GM18511 (cell line): Measurements from ENCODE around the gene RRAD.

Experiments
- ATAC-seq: cut with Tn5 transposase; IDR thresholded peaks from one replicate; pipeline ENCODE4 v1.9.1; 2021; ENCODE audit warnings: mild to moderate bottlenecking, moderate library complexity; ENCODE audit not compliant: unreplicated experiment

Gene RRAD

GRCh38 chr16:66919569-66920298 is 5.6 kb downstream of the RRAD start:
- ATAC-seq: no peak

DNA sequence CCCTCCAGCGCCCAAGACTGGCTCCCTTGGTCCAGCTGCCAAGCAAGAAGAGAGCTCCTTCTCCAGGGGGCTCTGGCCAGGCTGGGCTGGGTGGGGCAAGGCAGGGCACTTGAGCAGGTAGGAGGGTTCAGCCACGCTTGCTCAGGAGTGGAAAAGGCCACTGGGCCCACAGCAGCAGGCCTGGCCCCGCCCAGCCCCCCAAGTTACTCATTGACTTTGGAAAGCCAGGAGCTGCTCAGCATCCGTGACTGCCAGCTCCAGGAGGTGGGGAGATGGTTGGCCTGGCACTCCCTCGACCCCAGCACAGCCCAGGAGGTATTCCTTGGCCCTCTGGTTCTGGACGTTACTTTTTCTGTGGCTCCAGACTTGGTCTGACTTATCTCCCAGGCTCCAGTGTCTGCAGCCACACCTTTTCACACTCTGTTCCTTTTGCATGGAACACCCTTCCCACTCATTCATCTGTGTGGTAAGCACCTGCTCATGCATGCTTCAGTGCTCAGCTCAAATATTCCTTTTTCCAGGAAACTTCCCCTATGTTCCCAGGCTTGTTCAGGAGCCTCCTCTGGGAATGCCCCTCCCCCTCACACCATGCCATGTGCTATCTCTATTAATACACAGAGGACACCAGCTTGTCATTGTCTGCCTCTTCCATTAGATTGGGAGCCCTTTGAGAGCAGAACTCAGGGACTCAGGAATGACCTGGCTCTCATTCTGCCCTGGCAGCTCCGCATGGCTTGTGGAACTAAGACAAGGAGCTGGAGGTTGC is 6.3 kb downstream of the RRAD start, which contains the start of gene CDH16:
CDH16 (minus strand) TSS at position 83 of the 766 bp plus-strand sequence. CDS start 820 bp downstream, outside the sequence.
- ATAC-seq: no peak

GRCh38 chr16:66918355-66918754 is 7.0 kb downstream of the RRAD start:
- no peak for ATAC-seq

GRCh38 chr16:66917741-66918140 is 7.6 kb downstream of the RRAD start:
- ATAC-seq: no peak

- no peak for ATAC-seq
These were observed 8.8 kb downstream of the RRAD start for GRCh38 chr16:66916518-66916917.

- no peak for ATAC-seq
These were observed 10.3 kb downstream of the RRAD start for GRCh38 chr16:66915041-66915440.

GRCh38 chr16:66914541-66914940 is 10.8 kb downstream of the RRAD start:
- ATAC-seq: no peak

DNA sequence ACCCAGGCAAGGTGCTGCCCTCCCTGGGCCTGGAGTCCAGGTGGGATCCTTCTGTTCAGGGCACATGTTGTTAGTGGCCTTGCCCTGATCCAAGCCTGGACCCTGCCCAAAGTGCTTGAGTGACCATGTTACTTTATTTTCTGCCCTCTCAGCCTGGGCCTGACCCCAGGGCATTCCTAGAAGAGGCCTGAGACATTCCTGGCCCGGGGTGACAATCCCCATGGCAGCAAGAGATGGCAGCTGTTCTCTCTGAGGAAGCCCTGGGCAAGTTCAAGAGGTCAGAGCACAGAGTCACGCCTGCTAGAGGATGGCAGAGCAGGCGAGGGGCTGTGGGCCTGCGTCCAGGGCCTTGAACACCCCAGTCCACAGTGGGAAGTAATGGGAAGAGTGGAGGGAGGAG is 11.6 kb downstream of the RRAD start:
- ATAC-seq: no peak

DNA sequence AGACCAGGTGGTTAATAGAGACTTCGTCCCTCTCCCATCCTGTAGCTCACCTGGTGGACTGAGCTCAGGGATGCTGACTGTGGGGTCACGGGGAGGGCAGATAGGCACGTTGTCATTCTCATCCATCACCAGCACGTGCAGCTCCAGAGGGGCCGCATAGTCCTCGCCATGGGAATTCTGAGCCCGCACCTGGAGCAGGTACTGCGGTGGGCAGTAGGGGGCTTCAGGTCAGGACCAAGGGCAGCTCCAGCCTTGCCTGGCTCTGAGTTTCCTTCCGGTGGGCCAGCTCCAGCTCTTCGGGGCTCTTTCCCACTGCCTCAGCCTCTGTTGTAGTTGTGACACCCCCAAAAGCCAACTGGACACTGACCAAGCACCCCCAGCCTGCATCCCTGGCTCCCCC is 12.3 kb downstream of the RRAD start:
- ATAC-seq: no peak

- no peak for ATAC-seq
These were observed 13.5 kb downstream of the RRAD start for GRCh38 chr16:66911801-66912200.

GRCh38 chr16:66911112-66911511 is 14.2 kb downstream of the RRAD start:
- ATAC-seq: no peak

GRCh38 chr16:66910175-66910940 is 15.0 kb downstream of the RRAD start:
- no peak for ATAC-seq

DNA sequence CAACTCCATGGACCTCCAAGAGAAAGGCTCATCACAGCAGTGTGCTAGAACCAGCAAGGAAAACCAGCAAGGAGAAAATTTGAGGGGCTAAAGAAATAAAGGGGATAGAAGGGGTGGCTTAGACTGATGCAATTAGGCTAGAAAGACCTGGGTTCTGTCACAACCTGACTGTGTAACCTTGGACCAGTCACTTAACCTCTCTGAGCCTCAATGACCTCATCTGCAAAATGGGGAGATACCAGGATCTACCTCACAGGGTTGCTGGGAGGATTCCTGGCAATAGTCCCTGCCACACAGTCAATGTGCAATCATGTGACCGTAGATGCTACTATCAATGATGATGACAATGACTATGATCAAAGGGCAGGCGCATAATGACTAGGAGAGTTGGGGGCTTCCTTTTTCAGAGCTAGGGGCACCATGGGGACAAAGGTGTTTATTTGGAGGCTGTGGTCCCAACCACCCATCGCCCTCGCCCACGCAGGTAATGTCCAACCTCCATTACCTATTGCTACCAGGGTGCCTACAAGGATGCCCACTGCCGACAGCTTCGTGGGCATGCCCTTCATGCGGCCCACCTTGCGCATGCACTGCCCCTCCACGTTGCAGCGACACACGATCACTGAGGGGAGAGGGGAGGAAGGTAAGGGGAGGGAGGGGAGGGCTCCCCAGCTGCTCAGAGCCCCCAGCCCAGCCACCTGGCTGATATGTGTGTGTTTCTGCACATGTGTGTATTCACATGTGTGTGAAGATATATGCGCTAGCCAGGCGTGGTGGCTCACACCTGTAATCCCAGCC is 16.4 kb downstream of the RRAD start:
- ATAC-seq: no peak

GRCh38 chr16:66908116-66908515 is 17.2 kb downstream of the RRAD start:
- ATAC-seq: no peak

DNA sequence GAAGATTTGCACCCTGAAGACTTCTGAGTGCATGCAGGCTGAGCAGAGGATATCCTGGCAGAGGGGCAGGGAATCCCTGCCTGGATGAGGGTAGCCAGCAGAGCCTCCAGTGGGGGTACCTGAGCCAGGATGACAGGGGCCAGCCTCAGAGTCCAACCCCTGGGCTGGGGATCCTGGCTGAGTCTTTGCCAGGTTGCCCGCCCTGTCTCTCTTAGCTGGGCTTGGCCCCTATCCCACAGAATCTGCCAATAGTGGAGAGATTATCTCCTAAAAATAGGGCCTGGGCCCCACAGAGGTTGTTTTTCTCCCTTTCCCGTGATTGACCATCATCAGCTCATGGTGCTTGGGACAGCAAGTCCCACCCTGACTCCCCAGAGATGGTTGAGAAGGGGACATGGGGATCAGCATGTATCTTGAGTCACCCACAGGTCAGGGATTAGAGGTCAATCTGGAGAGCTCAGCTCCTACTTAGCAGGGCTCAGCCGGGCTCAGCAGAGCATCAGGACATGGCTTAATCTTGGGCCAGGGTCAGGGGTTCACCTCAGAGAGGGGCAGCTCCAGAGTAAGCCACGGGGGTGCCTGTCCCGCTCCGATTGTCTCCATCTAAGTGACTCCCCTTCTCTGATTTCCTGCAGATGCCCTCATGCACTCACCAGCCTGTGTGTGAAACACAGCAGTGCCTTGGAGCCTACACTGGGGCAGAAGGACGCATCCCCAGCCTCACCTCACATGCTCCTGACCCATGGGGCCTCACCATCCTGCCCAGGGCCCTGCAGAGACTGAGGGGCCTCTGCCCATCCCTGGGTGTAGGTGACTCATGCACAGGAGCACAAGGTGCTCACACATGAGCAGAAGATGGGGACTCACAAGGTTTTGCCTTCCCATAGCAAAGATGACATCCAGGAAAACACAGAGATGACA is 18.2 kb downstream of the RRAD start:
- ATAC-seq: no peak

- ATAC-seq: no peak
These were observed 19.4 kb downstream of the RRAD start for GRCh38 chr16:66905633-66906539.

- no peak for ATAC-seq
These were observed 20.3 kb downstream of the RRAD start for GRCh38 chr16:66904846-66905632.

- ATAC-seq: no peak
These were observed 20.9 kb downstream of the RRAD start for GRCh38 chr16:66904428-66904845.
